Measurements from ENCODE around the gene GBE1. TPM values are rescaled to one million over a fixed set of nuclear protein-coding genes. Genes with fewer than 3 reads are reported as not detected.
"Not testable (repeated sequence)": the region's sequence is repeated elsewhere in the genome, so short reads cannot be mapped to it uniquely, and the experiment has no call there.

The GBE1 gene
- total RNA-seq = 27.3 TPM

DNA sequence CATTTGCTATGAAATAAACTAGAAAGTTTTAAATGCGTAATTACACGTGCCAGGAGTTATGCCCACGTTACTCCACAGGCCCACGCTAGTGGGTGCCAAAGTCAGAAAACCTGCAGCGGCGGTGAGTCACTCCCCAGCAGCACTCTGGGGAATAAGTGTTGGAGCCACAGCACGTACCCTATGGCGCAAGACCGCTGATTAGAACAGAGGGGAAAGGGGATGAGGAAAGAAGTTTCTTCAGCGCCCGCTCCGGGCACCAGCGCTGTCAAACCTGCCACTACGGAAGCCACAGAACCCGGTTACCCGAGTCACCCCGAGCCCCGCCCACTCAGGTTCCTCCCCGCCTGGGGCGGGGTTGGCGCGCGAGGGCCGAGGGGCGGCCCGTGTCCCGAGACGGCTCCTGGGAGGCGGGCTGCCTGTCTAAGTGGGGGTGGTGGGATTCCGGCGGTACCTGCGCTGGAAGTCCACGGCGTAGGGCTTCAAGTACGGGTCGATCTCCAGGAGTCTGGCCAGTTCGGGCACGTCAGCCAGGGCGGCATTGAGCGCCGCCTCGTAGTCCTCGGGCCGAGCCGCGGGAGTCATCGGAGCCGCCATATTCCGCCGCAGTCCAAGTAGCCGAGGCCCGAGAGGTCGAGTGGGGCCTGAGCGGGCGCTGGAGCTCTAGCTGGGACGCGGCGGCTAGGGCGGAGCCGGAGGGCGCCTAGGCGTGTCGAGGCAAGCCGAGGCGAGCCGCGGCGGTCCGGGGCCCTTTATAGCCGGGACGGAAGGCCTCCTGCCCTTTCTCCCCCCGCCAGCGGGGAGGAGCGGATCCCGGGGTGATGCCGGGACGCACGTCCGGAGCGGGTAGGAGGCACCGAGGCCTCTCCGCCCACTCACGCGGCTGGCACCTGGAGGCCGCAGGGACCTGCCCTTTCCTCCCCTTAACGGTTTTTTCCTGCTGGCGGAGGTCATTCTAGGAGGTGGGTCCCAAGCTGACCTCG lies at the start of gene GBE1:
Gene GBE1 (minus strand): TSS at position 722 of the 980 bp plus-strand sequence. CDS start 128 bp downstream, at position 594.
- ATAC-seq (peak; percentile 92), DNase-seq (ENCODE audit: low spot score) (peak; percentile 98)

DNA sequence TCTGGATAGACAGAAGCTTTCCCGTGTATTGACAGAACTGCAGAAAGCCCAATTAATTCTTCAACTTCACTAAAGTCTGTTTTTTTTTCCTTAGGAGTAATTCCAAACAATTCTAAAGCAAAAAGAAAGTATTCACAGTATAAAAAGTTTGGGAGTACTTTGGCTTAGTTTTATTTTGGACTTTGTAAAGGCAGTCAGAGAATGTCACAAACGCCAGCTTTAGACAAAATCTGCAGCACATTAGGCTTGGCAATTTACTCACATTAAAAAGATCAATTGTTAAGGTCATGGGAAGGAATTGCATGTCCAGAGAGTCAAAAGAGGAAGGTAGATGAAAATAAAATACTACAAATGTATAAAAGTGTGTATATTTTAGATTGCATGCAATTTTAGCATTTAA lies 47.5 kb upstream of the GBE1 start:
- DNase-seq (ENCODE audit: low spot score) (no peak), ATAC-seq (peak; percentile 82)

- DNase-seq (ENCODE audit: low spot score) (no peak), ATAC-seq (no peak)
Observed at GRCh38 chr3:81799403-81799802, 38.0 kb upstream of the GBE1 start.

- no peak for ATAC-seq
- no peak for DNase-seq (ENCODE audit: low spot score)
Observed at GRCh38 chr3:81793410-81793809, 32.0 kb upstream of the GBE1 start.

DNA sequence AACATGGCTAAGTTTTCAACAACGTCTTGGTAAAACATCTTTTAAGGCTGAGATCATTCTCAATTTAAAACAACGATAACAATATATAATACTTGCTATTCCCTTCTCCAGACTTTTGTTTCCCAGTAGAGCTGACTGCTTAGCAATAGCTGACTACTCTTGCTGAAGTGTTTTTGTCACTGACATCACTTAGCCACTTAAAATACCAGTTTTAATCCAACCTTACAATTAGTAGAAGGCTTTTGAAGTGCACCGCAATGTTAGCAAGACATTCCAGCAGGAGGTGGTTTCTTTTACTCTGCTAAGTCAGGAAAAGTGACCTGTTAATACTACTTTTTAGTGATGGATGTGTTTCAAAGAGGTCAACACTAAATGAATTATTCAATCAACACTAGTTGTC lies 28.7 kb upstream of the GBE1 start:
- ATAC-seq (no peak), DNase-seq (ENCODE audit: low spot score) (no peak)

- DNase-seq (ENCODE audit: low spot score) = no peak
- ATAC-seq = no peak
Observed at GRCh38 chr3:81789691-81790090, 28.2 kb upstream of the GBE1 start.

GRCh38 chr3:81788610-81789009 lies 27.2 kb upstream of the GBE1 start:
- ATAC-seq (no peak), DNase-seq (ENCODE audit: low spot score) (no peak)

GRCh38 chr3:81788044-81788443 lies 26.6 kb upstream of the GBE1 start:
- ATAC-seq = no peak
- no peak for DNase-seq (ENCODE audit: low spot score)

- DNase-seq (ENCODE audit: low spot score) (no peak), ATAC-seq (no peak)
Observed at GRCh38 chr3:81782585-81782984, 21.1 kb upstream of the GBE1 start.

- ATAC-seq = no peak
- DNase-seq (ENCODE audit: low spot score) = no peak
Observed at GRCh38 chr3:81778678-81779182, 17.3 kb upstream of the GBE1 start.

- DNase-seq (ENCODE audit: low spot score) (no peak), ATAC-seq (no peak)
Observed at GRCh38 chr3:81776643-81777042, 15.2 kb upstream of the GBE1 start.

- ATAC-seq = no peak
Observed at GRCh38 chr3:81770710-81771109, 9.3 kb upstream of the GBE1 start.

GRCh38 chr3:81769299-81769698 lies 7.9 kb upstream of the GBE1 start:
- DNase-seq (ENCODE audit: low spot score) (no peak), ATAC-seq (no peak)

More at GRCh38 chr3:81770710-81771109, 9.3 kb upstream of the GBE1 start:
- no peak for DNase-seq (ENCODE audit: low spot score)

DNA sequence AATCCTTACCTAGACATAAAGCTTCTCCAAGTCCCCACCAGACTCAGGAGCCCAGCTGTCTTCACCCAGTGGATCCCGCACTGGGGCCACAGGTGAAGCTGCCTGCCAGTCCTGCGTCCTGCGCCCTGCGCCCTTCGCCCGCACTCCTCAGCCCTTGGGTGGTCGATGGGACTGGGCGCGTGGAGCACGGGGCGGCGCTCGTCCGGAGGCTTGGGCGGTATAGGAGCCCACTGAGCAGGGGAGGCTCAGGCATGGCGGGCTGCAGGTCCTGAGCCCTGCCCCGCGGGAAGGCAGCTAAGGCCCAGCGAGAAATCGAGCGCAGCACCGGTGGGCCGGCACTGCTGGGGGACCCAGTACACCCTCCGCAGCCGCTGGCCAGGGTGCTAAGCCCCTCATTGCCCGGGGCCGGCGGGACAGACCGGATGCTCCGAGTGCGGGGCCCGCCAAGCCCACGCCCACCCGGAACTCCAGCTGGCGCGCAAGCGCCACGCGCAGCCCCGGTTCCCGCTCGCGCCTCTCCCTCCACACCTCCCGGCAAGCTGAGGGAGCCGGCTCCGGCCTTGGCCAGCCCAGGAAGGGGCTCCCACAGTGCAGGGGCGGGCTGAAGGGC lies 5.9 kb upstream of the GBE1 start:
- not testable (repeated sequence) for ATAC-seq

GRCh38 chr3:81765400-81765799 lies 4.0 kb upstream of the GBE1 start:
- ATAC-seq = no peak
- DNase-seq (ENCODE audit: low spot score) = no peak

More for the DNA sequence above, 5.9 kb upstream of the GBE1 start:
- DNase-seq (ENCODE audit: low spot score) = not testable (repeated sequence)

- ATAC-seq = no peak
- DNase-seq (ENCODE audit: low spot score) = no peak
Observed at GRCh38 chr3:81764665-81765064, 3.2 kb upstream of the GBE1 start.

- DNase-seq (ENCODE audit: low spot score) = no peak
- no peak for ATAC-seq
Observed at GRCh38 chr3:81764002-81764401, 2.6 kb upstream of the GBE1 start.

DNA sequence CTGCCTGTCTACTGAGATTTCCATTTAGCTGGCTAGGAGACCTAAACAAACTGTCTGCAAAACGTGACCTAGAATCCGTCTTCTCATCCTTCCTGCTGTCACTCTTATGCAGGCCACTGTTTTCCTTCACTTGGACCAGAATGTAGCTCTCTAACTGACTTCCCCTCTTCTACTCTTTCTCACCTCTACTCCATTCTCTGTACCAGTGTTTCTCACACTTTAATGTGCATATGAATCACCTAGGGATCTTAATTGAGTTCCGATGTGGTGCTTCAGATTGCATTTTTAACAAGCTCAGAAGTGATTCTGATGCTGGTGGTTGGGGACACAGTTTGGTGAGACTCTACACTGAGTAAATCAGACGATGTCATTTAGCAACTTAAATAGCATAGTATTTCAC lies 1.6 kb upstream of the GBE1 start:
- ATAC-seq (no peak), DNase-seq (ENCODE audit: low spot score) (no peak)

- DNase-seq (ENCODE audit: low spot score) (no peak), ATAC-seq (no peak)
Observed at GRCh38 chr3:81761904-81762580, 597 bp upstream of the GBE1 start.

GRCh38 chr3:81760215-81760614 lies 1.2 kb downstream of the GBE1 start:
- DNase-seq (ENCODE audit: low spot score) (no peak), ATAC-seq (no peak)

DNA sequence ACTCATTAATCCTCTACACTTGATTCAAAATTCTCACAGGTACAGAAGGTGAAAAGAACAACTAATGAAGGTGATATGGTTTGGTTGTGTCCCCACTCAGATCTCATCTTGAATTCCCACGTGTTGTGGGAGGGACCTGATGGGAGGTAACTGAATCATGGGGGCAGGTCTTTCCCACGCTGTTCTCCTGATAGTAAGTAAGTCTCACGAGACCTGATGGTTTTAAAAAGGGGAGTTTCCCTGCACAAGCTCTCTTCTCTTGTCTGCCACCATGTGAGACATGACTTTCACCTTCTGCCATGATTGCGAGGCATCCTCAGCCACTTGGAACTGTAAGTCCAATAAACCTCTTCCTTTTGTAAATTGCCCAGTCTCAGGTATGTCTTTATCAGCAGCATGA lies 2.7 kb downstream of the GBE1 start:
- ATAC-seq = not testable (repeated sequence)

More for the DNA sequence above, 2.7 kb downstream of the GBE1 start:
- DNase-seq (ENCODE audit: low spot score) = not testable (repeated sequence)

All from left lobe of liver (tissue), 2 donors.